ENCODE data around the gene CSTB. TPM values are rescaled to one million over a fixed set of nuclear protein-coding genes. Genes with fewer than 3 reads are reported as not detected.

The CSTB gene
- total RNA-seq, 1 experiment from 2014 or later, result 40.7 TPM

DNA sequence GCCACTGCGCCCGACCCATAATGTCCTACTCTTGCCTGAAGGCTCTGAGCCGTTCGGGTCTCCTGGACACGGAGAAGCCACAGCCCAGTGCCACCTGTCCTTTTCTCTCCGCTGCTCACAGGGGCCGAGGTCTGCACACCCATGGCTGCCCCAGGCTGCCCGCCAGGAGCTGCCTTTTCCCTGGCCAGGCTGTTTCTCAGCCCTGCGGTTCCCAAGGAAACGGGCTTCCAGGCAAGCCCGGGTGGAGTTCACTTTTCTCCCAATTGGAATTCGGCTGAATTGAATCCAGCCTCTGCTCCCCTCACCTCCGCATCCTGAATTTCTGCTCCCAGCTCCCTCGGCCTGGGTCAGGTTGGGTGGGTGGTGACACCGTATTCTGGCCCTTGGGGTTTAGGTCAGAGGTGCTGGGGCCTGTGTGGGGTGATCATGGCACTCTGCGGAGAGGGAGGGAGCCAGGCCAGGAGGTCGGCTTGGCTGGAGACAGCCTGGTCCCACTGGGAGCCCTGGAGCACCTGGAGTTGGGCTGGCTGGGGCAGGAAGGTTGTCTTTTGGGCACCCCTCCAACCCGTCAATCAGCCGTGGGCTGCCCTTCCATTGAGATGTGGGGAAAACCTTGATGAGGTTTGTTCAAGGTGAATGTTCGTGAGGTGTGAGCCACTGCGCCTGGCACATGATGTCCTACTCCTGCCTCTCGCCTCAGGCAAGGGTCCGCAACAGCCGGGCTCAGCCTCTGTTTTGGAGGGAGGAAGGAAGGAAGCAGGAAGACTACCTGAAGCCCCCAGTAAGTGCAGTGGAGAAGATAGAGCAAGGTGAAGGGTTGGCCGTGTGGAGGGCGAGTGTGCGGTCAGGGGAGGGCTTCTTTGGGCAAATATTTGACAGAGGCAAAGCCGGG is 38.4 kb upstream of the CSTB start:
- Mint-ChIP-seq H3K27ac (peak overlapping the region; percentile 38 to 83 (median 72); a peak in 4 of 7 replicates), H3K27me3 (ENCODE audit: low read depth) (peaks cover 1% of the 10 kb centered on the region), H3K4me3 (peak overlapping the region; percentile 29 to 34; a peak in 4 of 5 replicates), H3K4me1 (peaks cover 15 to 30% of the 10 kb centered on the region in 2 experiments), H3K9me3 (peaks cover 0 to 5% of the 10 kb centered on the region in 2 experiments; a peak in 3 of 5 replicates), H3K36me3 (ENCODE audit: insufficient read depth in 1 of 3, low read depth in 3 of 3) (peaks cover 2 to 6% (median 6%) of the 10 kb centered on the region in 3 experiments; a peak in 5 of 7 replicates)
- 0 out of 2 replicates have a peak overlapping the region, but pooled peaks have one; percentile 11 for H3K14ac ChIP-seq (ENCODE audit: insufficient read depth, low read length)
- no peak overlapping the region for H2BK5ac ChIP-seq (ENCODE audit: insufficient read length, low read length)
- H4K8ac ChIP-seq (replicated peaks; ENCODE audit: insufficient read length, low read depth, low read length), result no peak overlapping the region
- H3K23ac ChIP-seq (ENCODE audit: insufficient read length, low read depth, low read length), result no peak overlapping the region
- no peak overlapping the region for H3K56ac ChIP-seq (ENCODE audit: insufficient read length, low read depth, low read length)
- no peak overlapping the region for H2BK120ac ChIP-seq (ENCODE audit: low read depth, low read length, poor library complexity, severe bottlenecking)
- H4K91ac ChIP-seq (ENCODE audit: insufficient read length, low read depth, low read length), result no peak overlapping the region
- no peaks in the 10 kb centered on the region for H3K23me2 ChIP-seq (ENCODE audit: insufficient read length, low read depth, low read length, poor library complexity, severe bottlenecking)
- no peaks in the 10 kb centered on the region for H3K79me1 ChIP-seq (ENCODE audit: insufficient read depth, low read depth, low read length, poor library complexity, severe bottlenecking)
- no peaks in the 10 kb centered on the region for H3K79me2 ChIP-seq (ENCODE audit: insufficient read depth, low read length)
- no peak overlapping the region for H3T11ph ChIP-seq (ENCODE audit: low read length)
- H2BK12ac ChIP-seq (ENCODE audit: insufficient read length, low read depth, low read length), result no peak overlapping the region
- no peak overlapping the region for H3K27ac ChIP-seq (ENCODE audit: insufficient read length, low read depth, low read length)
- H3K9me3 ChIP-seq (ENCODE audit: control insufficient read depth, low read depth, low read length), result no peaks in the 10 kb centered on the region
- TF ChIP-seq, protein P1, sequence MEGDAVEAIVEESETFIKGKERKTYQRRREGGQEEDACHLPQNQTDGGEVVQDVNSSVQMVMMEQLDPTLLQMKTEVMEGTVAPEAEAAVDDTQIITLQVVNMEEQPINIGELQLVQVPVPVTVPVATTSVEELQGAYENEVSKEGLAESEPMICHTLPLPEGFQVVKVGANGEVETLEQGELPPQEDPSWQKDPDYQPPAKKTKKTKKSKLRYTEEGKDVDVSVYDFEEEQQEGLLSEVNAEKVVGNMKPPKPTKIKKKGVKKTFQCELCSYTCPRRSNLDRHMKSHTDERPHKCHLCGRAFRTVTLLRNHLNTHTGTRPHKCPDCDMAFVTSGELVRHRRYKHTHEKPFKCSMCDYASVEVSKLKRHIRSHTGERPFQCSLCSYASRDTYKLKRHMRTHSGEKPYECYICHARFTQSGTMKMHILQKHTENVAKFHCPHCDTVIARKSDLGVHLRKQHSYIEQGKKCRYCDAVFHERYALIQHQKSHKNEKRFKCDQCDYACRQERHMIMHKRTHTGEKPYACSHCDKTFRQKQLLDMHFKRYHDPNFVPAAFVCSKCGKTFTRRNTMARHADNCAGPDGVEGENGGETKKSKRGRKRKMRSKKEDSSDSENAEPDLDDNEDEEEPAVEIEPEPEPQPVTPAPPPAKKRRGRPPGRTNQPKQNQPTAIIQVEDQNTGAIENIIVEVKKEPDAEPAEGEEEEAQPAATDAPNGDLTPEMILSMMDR (conservative IDR thresholded peaks at IDR 0.05), result no peak
- peak; percentile 55 for DNase-seq
- no peak overlapping the region for H2BK20ac ChIP-seq (ENCODE audit: low read depth, low read length, poor library complexity, severe bottlenecking)
- peak overlapping the region; percentile 7 for H3K4me2 ChIP-seq (ENCODE audit: insufficient read depth, insufficient read length, low read length)
- no peak overlapping the region for H2AFZ ChIP-seq (ENCODE audit: low read length)
- no peak overlapping the region for H2AK5ac ChIP-seq (ENCODE audit: insufficient read length, low read length)
- no peaks in the 10 kb centered on the region for H4K20me1 ChIP-seq (ENCODE audit: control insufficient read depth, insufficient read depth, insufficient read length)
- H3K27me3 ChIP-seq (ENCODE audit: insufficient read depth, low read length), result no peaks in the 10 kb centered on the region
- H3K9ac ChIP-seq (ENCODE audit: extremely low read depth, insufficient read length, low read length), result no peak overlapping the region
- WGBS (ENCODE audit: extremely low coverage, insufficient read length, low lambda C conversion rate), result no CpG with 5 or more reads among the region's 28 CpGs
- H4K5ac ChIP-seq (ENCODE audit: insufficient read length, low read depth, low read length), result no peak overlapping the region
- H3K4ac ChIP-seq (ENCODE audit: low read depth, low read length), result no peak overlapping the region
- no peak overlapping the region for H3K18ac ChIP-seq (ENCODE audit: insufficient read length, low read depth, low read length)
- no peaks in the 10 kb centered on the region for H3K4me1 ChIP-seq (ENCODE audit: insufficient read depth, low read length)
- no peak overlapping the region for H2BK15ac ChIP-seq (ENCODE audit: low read depth, low read length)
